ENCODE data around the gene PNPO. TPM values are rescaled to one million over a fixed set of nuclear protein-coding genes. Genes with fewer than 3 reads are reported as not detected.

Gene PNPO
- total RNA-seq, 1 donor from 2014 or later, result 8.2 TPM

DNA sequence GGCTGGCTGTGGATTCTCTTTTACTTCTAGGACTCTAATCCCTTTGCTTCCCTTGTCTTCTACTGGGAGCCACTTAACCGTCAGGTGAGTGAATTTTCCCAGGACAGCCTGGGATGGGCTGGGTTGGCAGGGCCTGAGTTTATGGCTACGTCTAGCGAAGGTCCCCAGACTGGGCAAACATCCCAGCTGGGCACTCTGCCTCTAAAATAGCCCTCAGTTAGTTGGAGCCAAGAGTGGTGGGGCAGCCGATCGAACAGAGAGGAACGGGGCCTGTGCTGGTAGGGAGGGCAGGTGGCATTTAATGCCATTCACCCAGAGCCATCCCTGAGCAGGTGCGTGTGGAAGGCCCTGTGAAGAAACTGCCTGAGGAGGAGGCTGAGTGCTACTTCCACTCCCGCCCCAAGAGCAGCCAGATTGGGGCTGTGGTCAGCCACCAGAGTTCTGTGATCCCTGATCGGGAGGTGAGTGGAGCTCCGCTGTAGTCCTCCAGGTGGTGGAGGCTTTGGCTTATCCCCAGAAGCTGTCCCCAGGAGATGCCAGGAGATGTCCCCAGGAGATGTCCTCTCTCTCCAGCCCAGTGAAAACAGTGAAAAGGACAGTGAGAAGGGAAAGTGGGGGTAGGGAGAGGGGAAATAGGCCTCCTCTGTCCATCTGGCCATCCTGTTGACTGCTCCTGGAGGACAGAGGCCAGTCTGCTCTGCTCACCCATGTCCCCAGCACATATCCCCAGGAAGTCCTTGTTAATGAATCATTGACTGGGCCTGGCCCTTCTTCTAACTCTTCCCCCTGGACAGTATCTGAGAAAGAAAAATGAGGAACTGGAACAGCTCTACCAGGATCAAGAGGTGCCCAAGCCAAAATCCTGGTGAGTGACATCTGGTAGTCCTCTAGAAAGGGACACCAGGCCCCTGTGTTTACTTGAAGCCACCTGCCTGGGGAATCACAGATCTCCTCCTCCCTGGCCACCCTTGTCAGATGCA is 4.4 kb downstream of the PNPO start:
- no peaks in the 10 kb centered on the region for H3K9me3 Mint-ChIP-seq (ENCODE audit: low read depth)
- H3K4me3 Mint-ChIP-seq (ENCODE audit: unreplicated experiment), result no peak overlapping the region
- no peak overlapping the region for H3K27ac Mint-ChIP-seq (ENCODE audit: unreplicated experiment)
- DNase-seq (ENCODE audit: low spot score), result no peak
- H3K36me3 Mint-ChIP-seq (ENCODE audit: low read depth), result no peaks in the 10 kb centered on the region
- TF ChIP-seq, protein P1, sequence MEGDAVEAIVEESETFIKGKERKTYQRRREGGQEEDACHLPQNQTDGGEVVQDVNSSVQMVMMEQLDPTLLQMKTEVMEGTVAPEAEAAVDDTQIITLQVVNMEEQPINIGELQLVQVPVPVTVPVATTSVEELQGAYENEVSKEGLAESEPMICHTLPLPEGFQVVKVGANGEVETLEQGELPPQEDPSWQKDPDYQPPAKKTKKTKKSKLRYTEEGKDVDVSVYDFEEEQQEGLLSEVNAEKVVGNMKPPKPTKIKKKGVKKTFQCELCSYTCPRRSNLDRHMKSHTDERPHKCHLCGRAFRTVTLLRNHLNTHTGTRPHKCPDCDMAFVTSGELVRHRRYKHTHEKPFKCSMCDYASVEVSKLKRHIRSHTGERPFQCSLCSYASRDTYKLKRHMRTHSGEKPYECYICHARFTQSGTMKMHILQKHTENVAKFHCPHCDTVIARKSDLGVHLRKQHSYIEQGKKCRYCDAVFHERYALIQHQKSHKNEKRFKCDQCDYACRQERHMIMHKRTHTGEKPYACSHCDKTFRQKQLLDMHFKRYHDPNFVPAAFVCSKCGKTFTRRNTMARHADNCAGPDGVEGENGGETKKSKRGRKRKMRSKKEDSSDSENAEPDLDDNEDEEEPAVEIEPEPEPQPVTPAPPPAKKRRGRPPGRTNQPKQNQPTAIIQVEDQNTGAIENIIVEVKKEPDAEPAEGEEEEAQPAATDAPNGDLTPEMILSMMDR (IDR thresholded peaks at IDR 0.05), result no peak
- no peaks in the 10 kb centered on the region for H3K27me3 Mint-ChIP-seq (ENCODE audit: low read depth)
- H3K4me1 Mint-ChIP-seq (ENCODE audit: low read depth), result peaks cover 22% of the 10 kb centered on the region

DNA sequence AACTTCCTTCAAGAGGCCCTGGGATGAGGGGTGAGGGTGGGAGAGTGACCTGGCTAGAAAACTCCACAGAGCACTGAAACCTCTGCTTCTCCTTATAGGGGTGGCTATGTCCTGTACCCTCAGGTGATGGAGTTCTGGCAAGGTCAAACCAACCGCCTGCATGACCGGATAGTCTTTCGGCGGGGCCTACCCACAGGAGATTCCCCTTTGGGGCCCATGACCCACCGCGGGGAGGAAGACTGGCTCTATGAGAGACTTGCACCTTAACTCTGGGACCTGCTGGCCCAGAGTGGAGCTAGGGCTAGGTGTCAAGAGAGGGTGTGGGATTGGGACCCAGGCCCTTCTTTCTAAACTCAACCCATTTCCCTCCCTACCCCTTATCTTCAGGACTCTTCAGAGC is 5.1 kb downstream of the PNPO start:
- Mint-ChIP-seq H3K4me1 (ENCODE audit: low read depth) (peaks cover 17% of the 10 kb centered on the region), H3K4me3 (ENCODE audit: unreplicated experiment) (no peak overlapping the region), H3K36me3 (ENCODE audit: low read depth) (no peaks in the 10 kb centered on the region), H3K9me3 (ENCODE audit: low read depth) (no peaks in the 10 kb centered on the region), H3K27ac (ENCODE audit: unreplicated experiment) (no peak overlapping the region), H3K27me3 (ENCODE audit: low read depth) (no peaks in the 10 kb centered on the region)
- TF ChIP-seq, protein P1 (IDR thresholded peaks at IDR 0.05), result no peak
- DNase-seq (ENCODE audit: low spot score), result no peak

DNA sequence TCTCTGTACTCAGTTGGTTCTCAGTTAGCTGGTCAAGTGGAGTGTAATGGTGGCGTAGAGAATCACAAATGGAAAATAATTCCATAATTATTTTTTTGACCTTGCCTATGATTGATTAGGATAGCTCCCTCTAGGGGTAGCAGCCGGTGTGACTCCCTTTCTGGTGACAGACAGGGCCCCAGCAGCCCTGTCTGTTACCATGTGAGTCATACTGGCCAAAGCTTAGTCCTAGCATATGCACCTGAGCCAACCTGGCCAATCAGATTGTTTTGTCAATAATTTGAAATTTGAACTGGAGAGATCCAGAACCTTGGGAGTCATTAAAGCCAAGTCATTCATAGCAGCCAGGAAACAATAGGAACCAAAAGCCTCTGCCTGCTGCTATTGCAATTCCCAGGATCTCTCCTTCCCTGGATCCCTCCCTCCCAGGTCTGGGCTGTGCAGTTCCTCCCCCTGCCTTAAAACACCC is 5.6 kb downstream of the PNPO start:
- TF ChIP-seq, protein P1 (IDR thresholded peaks at IDR 0.05), result peak; percentile 89
- H3K27me3 Mint-ChIP-seq (ENCODE audit: low read depth), result no peaks in the 10 kb centered on the region
- peak overlapping the region; percentile 20 for H3K27ac Mint-ChIP-seq (ENCODE audit: unreplicated experiment)
- no peaks in the 10 kb centered on the region for H3K36me3 Mint-ChIP-seq (ENCODE audit: low read depth)
- no peaks in the 10 kb centered on the region for H3K9me3 Mint-ChIP-seq (ENCODE audit: low read depth)
- H3K4me1 Mint-ChIP-seq (ENCODE audit: low read depth), result peaks cover 15% of the 10 kb centered on the region
- no peak overlapping the region for H3K4me3 Mint-ChIP-seq (ENCODE audit: unreplicated experiment)
- no peak for DNase-seq (ENCODE audit: low spot score)

DNA sequence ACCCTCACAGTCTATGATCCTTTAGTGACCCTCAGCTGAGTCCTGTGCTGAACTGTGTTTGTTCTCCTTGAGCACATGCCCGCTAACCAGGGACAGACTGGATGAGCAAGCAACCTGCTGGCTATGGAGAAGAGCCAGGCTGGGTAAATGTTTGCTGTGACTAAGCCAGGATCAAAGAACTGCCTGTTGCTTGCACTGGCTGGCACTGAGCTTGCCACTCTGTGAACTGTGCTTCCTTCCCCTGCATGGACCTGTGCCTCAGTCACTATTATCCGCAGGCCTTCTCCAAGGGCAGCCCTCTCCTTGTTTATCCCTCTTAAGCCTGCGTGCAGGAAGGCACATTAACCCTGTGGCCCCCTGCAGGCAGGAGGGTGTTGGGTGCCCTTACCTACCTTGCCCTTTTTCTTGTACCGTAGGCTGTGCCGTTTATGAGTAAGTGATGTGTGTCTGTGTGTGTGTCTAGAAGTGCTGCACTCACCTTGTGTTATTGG is 7.4 kb downstream of the PNPO start:
- Mint-ChIP-seq H3K4me1 (ENCODE audit: low read depth) (peaks cover 9% of the 10 kb centered on the region), H3K27me3 (ENCODE audit: low read depth) (no peaks in the 10 kb centered on the region), H3K27ac (ENCODE audit: unreplicated experiment) (no peak overlapping the region), H3K4me3 (ENCODE audit: unreplicated experiment) (no peak overlapping the region), H3K36me3 (ENCODE audit: low read depth) (no peaks in the 10 kb centered on the region), H3K9me3 (ENCODE audit: low read depth) (no peaks in the 10 kb centered on the region)
- DNase-seq (ENCODE audit: low spot score), result no peak
- TF ChIP-seq, protein P1 (IDR thresholded peaks at IDR 0.05), result no peak

DNA sequence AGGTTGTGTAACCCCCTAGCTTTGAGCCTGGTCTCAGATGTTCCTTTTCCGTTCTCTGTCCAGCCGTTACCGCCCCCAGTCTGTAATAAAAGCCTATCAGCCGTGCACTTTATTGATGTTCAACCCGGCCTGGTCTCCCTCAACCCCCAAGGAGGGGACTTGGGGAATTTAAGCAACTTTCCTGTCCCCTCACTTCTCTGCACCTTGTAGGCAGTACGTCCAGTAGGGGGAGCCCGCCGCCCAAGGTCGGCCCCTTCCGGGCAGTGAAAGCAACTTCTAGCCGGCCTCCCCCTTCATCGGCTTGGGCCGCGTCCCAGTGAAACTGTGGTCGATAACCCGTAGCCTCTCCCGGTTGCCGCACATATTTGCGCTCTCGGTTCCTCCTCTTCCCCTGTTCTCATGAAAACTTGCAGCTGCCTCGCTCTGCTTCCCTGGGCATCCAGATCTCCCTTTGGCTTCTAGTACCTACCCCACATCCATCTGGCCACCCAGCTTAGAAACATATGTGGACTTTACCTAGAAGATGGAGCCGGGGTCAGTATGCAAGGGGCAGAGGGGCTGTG is 7.9 kb downstream of the PNPO start:
- Mint-ChIP-seq H3K27ac (ENCODE audit: unreplicated experiment) (peak overlapping the region; percentile 41), H3K9me3 (ENCODE audit: low read depth) (no peaks in the 10 kb centered on the region), H3K27me3 (ENCODE audit: low read depth) (no peaks in the 10 kb centered on the region), H3K4me3 (ENCODE audit: unreplicated experiment) (peak overlapping the region; percentile 59), H3K4me1 (ENCODE audit: low read depth) (peaks cover 9% of the 10 kb centered on the region), H3K36me3 (ENCODE audit: low read depth) (no peaks in the 10 kb centered on the region)
- TF ChIP-seq, protein P1 (IDR thresholded peaks at IDR 0.05), result peak; percentile 97
- no peak for DNase-seq (ENCODE audit: low spot score)
